Stimulated activated CD8-positive, alpha-beta memory T cell treated with anti-CD3 and anti-CD28 coated beads, Interleukin-2, amount 100 ng/mL, for 1 hour (primary cell): ENCODE data around the gene CMIP.
A peak's percentile ranks its signal among the peaks of the same experiment; 100 is the strongest.
"Not testable (repeated sequence)": the region's sequence is repeated elsewhere in the genome, so short reads cannot be mapped to it uniquely, and the experiment has no call there.

Experiments used
- DNase-seq, 2 donors: peaks; one replicate each; pipeline ENCODE4 v3.0.0-alpha.2; 2020; ENCODE audit warnings: low read depth in 2 of 2

The CMIP gene

DNA sequence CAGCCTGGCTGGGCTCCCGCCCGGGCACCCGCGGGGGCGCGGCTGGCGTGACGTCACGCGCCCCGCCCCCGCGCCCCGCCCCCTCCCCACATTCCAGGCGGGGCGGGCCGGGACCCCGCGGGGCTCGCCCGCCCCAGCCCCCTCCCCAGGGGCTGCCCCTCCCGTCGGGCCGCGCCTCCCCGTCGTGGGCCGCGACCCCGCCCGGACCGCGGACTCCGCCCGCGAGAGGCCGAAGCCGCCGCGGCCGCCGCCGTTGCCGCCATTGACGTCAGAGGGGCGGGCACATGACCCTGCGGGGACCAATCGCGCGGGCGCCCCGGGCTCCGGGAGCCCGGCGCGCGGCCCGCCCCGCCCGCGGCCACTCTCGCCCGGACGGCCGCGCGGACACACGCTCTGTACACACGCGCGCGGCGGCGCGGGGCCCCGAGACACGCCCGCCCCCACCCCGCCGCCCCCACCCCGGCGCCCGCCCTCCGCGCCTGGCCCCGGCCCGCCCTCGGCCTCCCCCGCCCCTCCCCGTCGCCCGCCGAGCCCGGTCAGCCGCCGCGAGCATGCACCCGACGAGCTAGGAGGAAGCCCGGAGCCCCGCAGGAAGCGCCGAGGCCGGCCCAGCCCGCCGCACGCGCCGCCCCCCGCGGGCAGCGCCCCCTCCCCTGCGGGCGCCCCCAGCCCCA lies at the start of gene CMIP:
Gene CMIP, plus strand, starts transcription at position 361 of the 674 bp plus-strand sequence.
- peak; percentile 56 to 65 for DNase-seq

DNA sequence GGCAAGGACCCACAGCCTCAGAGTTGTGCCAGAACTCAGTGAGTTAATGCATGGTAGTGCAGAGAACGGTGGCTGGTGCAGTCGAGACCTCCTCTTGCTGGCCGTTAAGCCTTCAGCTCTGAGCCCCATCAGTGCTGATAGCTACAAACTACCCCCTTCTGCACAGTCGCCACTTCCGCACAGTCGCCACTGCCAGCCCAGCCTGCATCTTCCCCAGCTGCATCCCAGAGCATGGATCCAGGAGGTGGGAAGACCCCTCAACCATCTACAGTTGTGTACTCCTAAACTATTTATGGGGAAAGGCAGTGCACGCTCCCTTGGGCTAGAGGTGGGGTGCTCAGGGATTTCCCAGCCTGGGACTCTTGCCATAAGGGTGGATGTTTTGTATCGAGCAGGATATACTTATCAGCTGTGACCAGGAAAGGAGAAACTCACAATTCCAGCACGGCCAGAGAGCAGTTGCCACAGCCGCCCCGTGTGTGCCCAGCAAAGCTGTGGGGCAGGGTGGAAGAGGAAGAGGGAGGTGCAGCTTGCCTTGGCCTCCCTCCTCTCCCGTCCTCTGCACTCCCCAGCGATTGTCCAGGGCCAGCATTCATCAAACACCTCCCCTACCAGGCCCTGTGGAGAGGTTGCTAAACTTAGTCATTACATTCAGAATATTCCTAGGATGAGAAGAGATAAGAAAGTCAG lies 49.5 kb upstream of the CMIP start:
- DNase-seq, result no peak

DNA sequence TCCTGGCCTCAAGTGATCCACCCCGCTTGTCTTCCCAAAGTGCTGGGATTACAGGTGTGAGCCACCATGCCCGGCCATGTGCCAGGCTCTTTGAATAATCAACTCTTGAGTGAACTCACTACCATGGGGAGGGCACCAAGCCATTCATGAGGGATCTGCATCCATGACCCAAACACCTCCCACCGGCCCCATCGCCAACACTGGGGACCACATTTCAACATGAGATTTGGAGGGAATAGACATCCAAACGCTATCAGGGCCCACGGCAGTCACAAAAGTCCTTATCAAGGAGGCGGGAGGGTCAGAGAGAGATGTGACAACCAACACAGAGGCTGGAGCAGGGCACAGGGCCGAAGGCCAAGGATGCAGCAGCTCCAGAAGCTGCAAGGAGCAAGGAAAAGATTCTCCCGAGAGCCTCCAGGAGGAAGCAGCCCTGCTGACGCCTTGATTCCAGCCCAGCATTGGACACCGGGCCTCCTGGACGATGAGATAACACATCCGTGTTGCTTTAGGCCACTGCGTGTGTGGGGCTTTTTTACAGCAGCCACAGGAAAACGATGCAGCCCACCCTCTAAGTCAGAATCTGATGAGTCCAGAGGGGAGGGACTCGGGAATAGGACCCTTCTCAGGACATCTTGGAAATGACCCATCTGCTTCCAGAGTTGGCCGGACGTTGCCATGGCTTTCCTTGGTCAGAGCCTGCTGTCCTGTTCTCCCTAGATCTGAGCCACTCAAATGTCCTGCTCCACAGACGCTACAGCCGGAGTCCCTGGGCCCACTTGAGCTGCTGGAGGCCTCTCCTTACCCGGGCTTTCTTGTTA lies 47.3 kb upstream of the CMIP start:
- no peak for DNase-seq

GRCh38 chr16:81397879-81398520 lies 46.6 kb upstream of the CMIP start:
- no peak for DNase-seq

- no peak for DNase-seq
Measured at GRCh38 chr16:81399909-81400308, 44.7 kb upstream of the CMIP start.

DNA sequence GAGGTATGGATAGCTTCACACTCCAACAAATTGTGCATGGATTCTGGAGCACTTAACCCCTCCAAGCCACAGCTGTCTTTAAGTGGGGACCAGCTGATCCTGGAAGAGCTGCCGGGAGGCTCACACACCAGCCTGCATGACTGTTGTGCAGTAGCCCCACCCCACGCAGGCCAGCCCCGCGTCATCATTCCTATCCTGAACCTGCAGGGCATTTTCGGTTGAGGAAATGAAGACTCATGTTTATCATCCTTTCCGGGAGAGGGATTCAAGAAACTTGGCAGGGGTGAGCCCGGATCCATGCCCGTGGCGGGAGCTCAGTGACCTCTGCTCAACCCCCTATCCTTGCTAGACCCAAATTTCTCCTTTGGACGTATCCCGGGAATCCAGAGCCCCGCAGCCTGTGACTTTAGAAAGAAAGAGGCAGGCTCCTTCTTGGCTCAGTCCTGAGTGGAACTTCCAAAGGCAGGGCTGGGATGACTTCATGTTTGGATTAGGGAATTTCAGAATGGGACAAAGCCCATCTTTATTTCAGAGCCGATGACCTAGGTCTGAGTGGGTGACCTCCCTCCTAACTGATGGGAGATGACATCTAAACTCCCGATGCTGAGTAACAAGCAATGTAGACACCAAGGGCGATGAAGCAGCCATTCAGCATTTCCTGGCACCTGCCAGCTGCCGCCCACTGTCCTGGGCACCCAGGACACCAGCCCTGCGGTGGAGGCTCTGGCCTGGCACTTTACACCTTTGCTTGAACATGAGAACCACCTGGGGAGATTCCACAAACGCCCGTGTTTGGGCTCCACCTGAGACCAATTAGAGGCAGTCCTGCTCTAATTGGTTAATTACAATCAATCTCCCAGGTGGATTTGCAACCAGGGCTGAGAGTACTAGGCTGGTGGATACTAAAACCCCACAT lies 43.3 kb upstream of the CMIP start:
- no peak for DNase-seq

DNA sequence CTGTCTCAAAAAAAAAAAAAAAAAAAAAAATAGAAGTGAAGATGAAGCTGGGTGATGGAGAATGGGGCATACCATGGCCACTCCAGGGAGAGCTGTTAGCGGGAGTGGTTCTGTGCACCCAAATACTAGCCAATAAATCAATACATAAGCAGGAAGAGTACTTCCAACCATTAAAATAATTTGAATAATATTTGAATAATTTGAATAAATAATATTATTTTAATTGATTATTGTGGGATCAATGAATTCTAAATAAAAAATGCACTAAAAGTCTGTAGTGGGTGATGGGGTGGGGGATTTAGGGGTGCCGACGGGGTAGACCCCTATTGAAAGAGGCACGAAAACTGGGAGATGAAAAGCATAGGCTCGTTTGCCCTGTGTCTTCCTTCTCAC lies 41.4 kb upstream of the CMIP start:
- DNase-seq, result no peak

DNA sequence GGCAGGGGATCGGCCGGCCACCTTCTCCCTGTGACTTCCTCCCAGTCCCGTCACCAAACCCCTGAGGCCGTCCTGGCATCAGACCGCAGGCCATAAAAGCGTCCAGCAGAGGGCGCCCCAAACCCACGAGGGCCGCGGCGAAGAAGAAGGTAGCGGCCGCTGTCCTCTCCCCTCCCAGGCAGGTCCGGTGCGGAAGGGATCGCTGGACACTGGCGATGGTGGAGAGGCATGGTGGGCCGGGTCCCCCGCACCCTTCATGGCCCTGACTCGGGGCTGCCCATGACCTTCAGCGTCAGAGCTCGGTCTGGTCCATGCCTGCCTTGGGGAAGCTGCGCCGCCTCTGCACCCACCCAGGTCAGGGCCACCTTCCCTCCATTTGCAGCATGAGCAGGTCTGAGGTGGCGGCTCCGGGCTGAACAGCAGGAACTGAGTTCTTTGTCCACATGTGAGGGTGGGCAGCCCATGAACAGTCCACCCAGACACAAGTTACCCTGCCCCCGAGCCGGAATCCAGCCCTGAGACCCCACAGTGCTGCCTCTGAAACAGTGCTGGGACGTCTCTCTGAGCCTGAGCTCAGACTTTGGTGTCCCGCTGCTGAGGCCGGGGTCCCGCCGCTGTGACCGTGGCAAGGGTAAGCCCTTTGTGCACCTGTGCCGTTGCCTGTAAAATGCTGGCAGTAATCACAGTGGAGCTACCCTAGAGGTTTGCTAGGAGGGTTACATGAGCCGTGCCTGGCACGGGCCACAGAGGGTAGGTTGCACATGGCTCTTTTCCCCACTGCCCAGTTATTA lies 40.8 kb upstream of the CMIP start:
- peak; percentile 62 to 66 for DNase-seq

DNA sequence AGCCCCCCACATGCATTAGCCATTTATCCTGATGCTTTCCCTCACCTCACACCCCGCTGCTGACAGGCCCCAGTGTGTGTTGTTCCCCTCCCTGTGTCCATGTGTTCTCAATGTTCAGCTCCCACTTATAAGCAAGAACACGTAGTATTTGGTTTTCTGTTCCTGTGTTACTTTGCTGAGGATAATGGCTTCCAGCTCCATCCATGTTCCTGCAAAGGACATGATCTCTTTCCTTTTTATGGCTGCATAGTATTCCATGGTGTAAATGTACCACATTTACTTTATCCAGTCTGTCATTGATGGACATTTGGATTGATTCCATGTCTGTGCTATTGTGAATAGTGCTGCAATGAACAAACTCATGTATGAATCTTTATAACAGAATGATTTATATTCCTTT lies 39.6 kb upstream of the CMIP start:
- DNase-seq, result not testable (repeated sequence)

DNA sequence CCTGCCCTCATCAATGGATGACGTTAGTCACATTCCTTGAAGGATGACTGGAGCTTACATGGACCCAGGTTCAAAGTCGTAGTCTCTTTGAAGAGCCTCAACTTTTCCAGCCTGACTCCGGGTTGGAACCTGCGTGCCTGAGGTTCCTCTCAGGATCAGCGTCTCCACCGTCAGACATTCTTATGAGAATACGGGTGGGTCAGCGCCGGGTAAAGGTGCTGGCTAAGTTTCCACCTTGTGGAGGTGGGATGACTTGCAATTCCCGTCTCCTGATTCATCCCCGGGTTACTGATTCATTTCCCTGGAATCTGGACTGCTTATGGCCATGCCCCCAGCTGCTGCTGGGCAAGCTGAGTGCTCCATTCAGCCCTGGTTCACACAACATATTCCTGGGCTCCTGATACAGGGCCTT lies 38.9 kb upstream of the CMIP start:
- no peak for DNase-seq

DNA sequence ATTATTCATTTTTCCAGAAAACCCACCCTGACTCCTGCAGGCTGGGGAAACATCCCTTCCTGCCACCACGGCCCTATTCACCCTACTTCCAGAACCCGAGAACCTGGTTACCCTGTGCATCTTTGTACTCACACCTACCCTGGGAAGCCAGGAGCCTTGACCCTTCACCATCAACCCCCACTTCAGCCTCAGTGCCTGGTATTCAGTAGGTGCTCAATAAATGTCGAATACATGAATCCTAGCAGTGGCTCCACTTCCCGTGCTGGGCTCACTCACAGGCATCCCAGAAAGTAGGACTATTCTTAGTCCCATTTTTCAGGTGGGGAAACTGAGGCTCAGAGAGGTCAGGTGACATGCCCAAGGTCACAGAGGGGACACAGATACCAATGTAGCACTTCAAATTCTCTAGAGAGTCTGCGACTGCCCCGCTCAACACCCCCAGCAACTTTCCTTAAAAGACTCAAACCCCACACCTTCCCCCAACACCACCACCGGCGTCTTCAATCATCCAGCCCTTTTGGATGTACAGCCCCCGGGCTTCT lies 36.1 kb upstream of the CMIP start:
- no peak for DNase-seq

DNA sequence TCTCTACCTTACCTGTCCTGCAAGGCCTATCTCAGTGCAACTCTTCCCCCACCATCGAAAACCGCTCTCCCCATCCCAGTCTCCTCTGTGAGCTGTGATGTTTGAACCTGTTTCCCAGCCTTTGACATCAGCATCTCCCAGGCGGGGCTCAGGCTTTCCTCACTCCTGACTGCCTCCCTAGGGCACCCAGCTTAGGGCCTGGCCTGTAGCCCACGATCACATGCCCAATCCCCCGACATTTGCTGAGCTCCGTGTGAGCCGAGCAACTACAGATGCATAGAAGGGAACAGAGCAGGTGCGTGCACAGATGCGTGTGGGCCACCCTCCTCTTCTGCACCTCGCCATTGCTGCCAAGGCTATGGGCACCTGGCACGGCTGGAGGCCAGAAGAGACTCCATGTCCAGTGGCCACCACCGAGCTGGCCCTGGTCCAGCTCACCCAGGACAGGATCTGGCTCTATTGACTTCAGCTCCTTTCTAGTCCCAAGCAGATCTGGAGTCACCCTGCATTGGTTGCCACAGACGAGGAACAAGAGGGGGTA lies 35.5 kb upstream of the CMIP start:
- no peak for DNase-seq

DNA sequence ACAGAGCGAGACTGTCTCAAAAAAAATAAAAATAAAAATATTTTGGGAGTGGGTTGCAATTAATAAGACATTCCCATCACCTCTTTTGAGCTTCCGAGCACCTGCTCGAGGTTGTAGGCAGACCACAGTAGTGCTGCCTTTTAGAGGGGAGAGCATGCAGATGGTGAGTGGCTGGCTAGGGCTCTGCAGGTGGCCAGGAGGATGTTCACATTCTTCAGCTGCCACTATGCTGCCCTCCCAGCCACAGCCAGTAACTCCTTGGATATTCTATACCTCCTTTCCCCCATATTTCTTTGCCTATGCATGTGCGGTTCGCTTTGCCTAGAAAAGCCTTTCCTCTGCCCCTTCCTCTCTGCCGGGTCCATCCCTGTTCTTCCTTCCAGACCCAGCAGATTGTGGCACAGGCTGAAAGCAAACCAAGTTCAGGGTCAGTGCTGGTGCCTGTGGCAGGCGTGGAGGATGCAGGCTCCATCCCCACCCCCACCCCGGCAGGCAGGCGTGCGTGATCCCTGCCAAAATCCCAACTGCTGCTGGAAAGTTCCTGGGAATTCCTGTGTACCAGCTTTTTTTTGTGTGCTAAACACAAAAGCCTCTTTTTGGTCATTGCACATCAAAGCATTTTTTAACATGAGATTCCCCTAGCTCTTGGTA lies 33.8 kb upstream of the CMIP start:
- DNase-seq, result no peak

- no peak for DNase-seq
Measured at GRCh38 chr16:81413245-81413990, 31.2 kb upstream of the CMIP start.

GRCh38 chr16:81415751-81416150 lies 28.9 kb upstream of the CMIP start:
- no peak for DNase-seq

DNA sequence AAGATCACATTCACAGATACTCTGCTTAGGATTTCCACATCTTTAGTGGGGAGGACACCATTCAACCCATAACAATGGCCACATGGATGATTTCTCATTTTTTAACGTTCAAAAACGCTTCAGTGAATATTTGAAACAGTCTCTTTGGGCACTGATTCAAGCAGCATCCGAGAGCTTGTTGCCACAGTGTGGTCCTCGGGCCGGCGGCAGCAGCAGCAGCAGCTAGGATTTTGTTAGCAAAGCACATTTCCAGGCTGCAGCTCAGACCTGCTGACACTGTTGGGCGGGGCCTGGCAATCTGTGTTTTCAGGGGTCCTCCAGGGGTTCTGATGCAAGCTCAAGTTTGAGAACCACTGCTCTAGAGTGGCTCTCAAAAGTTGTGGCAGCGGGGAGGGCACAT lies 27.9 kb upstream of the CMIP start:
- no peak for DNase-seq

GRCh38 chr16:81417210-81417609 lies 27.4 kb upstream of the CMIP start:
- no peak for DNase-seq

GRCh38 chr16:81419806-81420205 lies 24.8 kb upstream of the CMIP start:
- no peak for DNase-seq

GRCh38 chr16:81421126-81421525 lies 23.5 kb upstream of the CMIP start:
- no peak for DNase-seq
